Calu3 (cell line): Measurements from ENCODE around the gene PACS2. TPM values are rescaled to one million over a fixed set of nuclear protein-coding genes. Genes with fewer than 3 reads are reported as not detected.

ENCODE experiments used
- Bru-seq: library from RNA; stranded (reverse); fragments of 400-500 nt; gene quantifications from one replicate; lab custom pipeline; 2021; lab: Mats Ljungman, UMichigan
- BruChase-seq, 2 experiments: library from RNA; stranded (reverse); fragments of 400-500 nt; gene quantifications; one replicate each; lab custom pipeline; 2021; lab: Mats Ljungman, UMichigan
- BruUV-seq: library from RNA; stranded (reverse); fragments of 400-500 nt; replicated peaks from 2 replicates; lab custom pipeline; 2021; lab: Mats Ljungman, UMichigan
- CTCF ChIA-PET: fragments of 300-600 bp; sonication (Branson Sonifier 250); formaldehyde crosslinking; loops from one replicate; lab custom pipeline; 2022; ENCODE audit warnings: antibody characterized with exemption; lab: Charles Lee
- DNase-seq: peaks from one replicate; pipeline ENCODE4 v3.0.0; 2022
- H3K27ac Mint-ChIP-seq: one replicate; pipeline ENCODE4 v1.8.0; 2022; ENCODE audit warnings: mixed read lengths; ENCODE audit not compliant: unreplicated experiment
- H3K27me3 Mint-ChIP-seq: one replicate; pipeline ENCODE4 v1.8.0; 2022; ENCODE audit warnings: mixed read lengths; ENCODE audit not compliant: unreplicated experiment
- H3K36me3 Mint-ChIP-seq: one replicate; pipeline ENCODE4 v1.8.0; 2022; ENCODE audit warnings: mild to moderate bottlenecking, moderate library complexity, mixed read lengths; ENCODE audit not compliant: insufficient read depth, unreplicated experiment
- H3K4me1 Mint-ChIP-seq: one replicate; pipeline ENCODE4 v1.8.0; 2022; ENCODE audit warnings: mild to moderate bottlenecking, low read depth, mixed read lengths; ENCODE audit not compliant: unreplicated experiment
- H3K4me3 Mint-ChIP-seq: one replicate; pipeline ENCODE4 v1.8.0; 2022; ENCODE audit warnings: mild to moderate bottlenecking, low read depth, moderate library complexity, mixed read lengths; ENCODE audit not compliant: unreplicated experiment
- H3K9me3 Mint-ChIP-seq: one replicate; pipeline ENCODE4 v1.8.0; 2022; ENCODE audit warnings: low read depth, mixed read lengths; ENCODE audit not compliant: unreplicated experiment
- CTCF ChIP-seq: fragments of 200-600 bp; IDR thresholded peaks from one replicate; pipeline ENCODE4 v1.8.0; 2022; ENCODE audit warnings: antibody characterized with exemption; ENCODE audit not compliant: unreplicated experiment
- intact Hi-C: fragments of 100-400 bp; cut with micrococcal nuclease; formaldehyde crosslinking; loops from one replicate; pipeline ENCODE4 v1.10.0; 2022; ENCODE audit not compliant: unreplicated experiment
- long read RNA-seq: library from polyadenylated mRNA; stranded (forward); transcript quantifications from one replicate; pipeline ENCODE4 v2.0.0, GENCODE V29; 2022
- total RNA-seq: library from RNA; stranded (reverse); gene quantifications from 2 replicates; pipeline ENCODE4 v1.2.3, GENCODE V29; 2022

PACS2 gene
- total RNA-seq = 71.8 and 77.3 TPM in 2 replicates
- Bru-seq, nascent RNA = percentile 53 among the genes with signal in this experiment
- BruChase-seq, experiment 1, labeled RNA remaining after a 6-hour chase = percentile 67 among the genes with signal in this experiment
- percentile 67 among the genes with signal in this experiment for BruChase-seq, experiment 2, labeled RNA remaining after a 2-hour chase
- long read RNA-seq, transcript PACS2-201 (24 exons, 3,708 nt) = major isoform, 24 of 74 reads
- long read RNA-seq, partial matches to known transcripts = 16 of 74 reads
- long read RNA-seq, other reads (novel, unspliced or antisense) = 32 of 74 reads

- BruUV-seq = no TSS peak
- DNase-seq = peak; percentile 83
- no peaks in the 10 kb centered on the region for H3K9me3 Mint-ChIP-seq
- TF ChIP-seq CTCF = no peak
- intact Hi-C loops = no loop called here
- peaks cover 15% of the 10 kb centered on the region for H3K4me1 Mint-ChIP-seq
- CTCF ChIA-PET = interaction anchor here (0.7 to 1.3 kb wide), 3 partner anchors 14 to 223 kb away, joined by 3 to 7 read pairs (median 4); partner anchors contain the start of gene BRF1
- no peak within 1 kb of the TSS for H3K27ac Mint-ChIP-seq
- H3K27me3 Mint-ChIP-seq = no peaks in the 10 kb centered on the region
- peaks cover 21% of the 10 kb centered on the region for H3K36me3 Mint-ChIP-seq
- peak within 1 kb of the TSS; percentile 94 for H3K4me3 Mint-ChIP-seq
Measured at GRCh38 chr14:105314287-105315200, at the start of gene PACS2. TSS of gene PACS2 (plus strand) at chr14:105314748. CDS start at chr14:105314919, 171 bp downstream.

GRCh38 chr14:105267820-105268548, 46.6 kb upstream of the PACS2 start:
- intact Hi-C loops = no loop called here
- H3K9me3 Mint-ChIP-seq = no peaks in the 10 kb centered on the region
- CTCF ChIA-PET = no interaction called here
- TF ChIP-seq CTCF = no peak
- no peak overlapping the region for H3K4me3 Mint-ChIP-seq
- H3K4me1 Mint-ChIP-seq = no peaks in the 10 kb centered on the region
- no peak overlapping the region for H3K27ac Mint-ChIP-seq
- H3K27me3 Mint-ChIP-seq = no peaks in the 10 kb centered on the region
- no peak for DNase-seq
- BruUV-seq = no TSS peak
- H3K36me3 Mint-ChIP-seq = peaks cover 4% of the 10 kb centered on the region

GRCh38 chr14:105268736-105269354, 45.7 kb upstream of the PACS2 start:
- Mint-ChIP-seq H3K27me3 (no peaks in the 10 kb centered on the region), H3K36me3 (peaks cover 4% of the 10 kb centered on the region), H3K4me1 (peaks cover 2% of the 10 kb centered on the region), H3K4me3 (no peak overlapping the region), H3K9me3 (no peaks in the 10 kb centered on the region), H3K27ac (no peak overlapping the region)
- DNase-seq = no peak
- CTCF ChIA-PET = no interaction called here
- no peak for TF ChIP-seq CTCF
- no TSS peak for BruUV-seq
- intact Hi-C loops = no loop called here

- no TSS peak for BruUV-seq
- no peak for TF ChIP-seq CTCF
- Mint-ChIP-seq H3K4me3 (no peak overlapping the region), H3K27ac (no peak overlapping the region), H3K36me3 (peaks cover 9% of the 10 kb centered on the region), H3K9me3 (no peaks in the 10 kb centered on the region), H3K27me3 (no peaks in the 10 kb centered on the region), H3K4me1 (peaks cover 8% of the 10 kb centered on the region)
- CTCF ChIA-PET = interaction anchor here (0.7 kb wide), 1 partner anchor 67 kb away, joined by 4 read pairs; no protein-coding TSS in a partner anchor
- intact Hi-C loops = no loop called here
- no peak for DNase-seq
Measured at GRCh38 chr14:105269405-105269804, 45.1 kb upstream of the PACS2 start.
